HG03095 (cell line): ENCODE results near the gene ZNF582.
"Not testable (repeated sequence)": the region's sequence is repeated elsewhere in the genome, so short reads cannot be mapped to it uniquely, and the experiment has no call there.

Experiments
- ATAC-seq: cut with Tn5 transposase; IDR thresholded peaks from one replicate; pipeline ENCODE4 v1.9.1; 2021; ENCODE audit warnings: moderate library complexity; ENCODE audit not compliant: unreplicated experiment

The ZNF582 gene

DNA sequence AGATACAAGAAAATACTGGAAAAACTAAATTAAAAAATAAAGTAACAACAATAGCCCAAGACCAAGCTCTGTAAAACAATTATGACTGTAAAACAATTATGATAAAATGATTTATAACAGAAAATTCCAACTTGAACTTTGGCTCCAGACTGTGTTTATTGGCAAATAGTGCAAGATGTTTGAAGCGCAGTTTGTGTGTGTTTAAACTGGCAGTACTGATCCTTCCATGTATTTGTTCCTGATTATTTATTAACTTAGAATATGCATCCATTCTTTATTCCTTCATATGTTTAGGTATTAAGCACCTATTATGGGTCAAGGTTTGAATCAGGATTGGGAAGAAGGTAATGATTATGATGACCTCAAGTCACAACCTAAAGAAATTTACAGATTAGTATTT, 37.8 kb downstream of the ZNF582 start:
- no peak for ATAC-seq

DNA sequence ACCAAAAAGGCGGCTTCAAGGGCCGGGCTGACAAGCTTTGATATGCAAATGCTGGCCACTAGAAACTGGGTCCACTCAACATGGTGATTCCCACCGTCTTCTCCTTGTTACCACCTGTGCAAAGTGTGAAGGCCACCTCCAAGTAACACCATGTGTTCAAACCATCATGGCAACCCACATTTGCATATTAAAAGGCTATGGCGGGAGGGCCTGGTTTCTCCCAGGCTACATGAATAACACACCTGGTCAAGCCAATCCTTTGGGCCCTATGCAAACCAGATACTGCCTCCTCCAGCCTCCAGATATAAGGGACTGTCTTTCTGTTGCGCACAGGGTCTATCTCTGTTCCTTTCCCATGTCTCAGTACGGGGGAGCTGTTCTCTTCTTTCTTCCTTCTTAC, 42.1 kb downstream of the ZNF582 start:
- ATAC-seq: no peak

DNA sequence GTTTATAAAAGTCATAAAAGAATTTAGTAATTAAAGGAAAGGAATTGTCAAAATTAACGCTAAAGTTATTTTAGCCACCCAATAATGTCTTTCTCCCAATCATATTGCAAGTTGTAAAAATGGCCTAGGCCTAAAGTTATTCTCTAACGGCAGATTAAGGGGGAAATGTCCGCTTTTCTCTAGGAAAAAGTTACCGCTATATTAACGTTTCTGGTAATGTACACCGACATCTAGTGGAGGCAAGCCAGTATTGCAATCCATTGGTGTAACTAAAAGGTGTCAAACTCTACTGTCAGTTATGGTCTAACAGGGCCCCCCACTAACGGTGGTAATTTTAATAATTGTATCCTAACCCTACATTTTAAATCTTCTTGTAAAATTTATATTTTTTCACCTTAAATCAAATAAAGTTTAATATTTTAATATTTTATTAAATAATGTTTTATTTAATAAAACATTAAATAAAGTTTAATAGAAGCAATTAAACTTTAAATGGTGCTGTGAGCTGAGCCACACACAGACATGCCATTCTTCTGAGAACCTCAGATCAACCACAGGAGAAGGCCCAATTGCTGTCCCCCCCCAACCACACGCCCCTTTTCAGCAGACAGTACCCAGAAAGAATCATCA, 42.8 kb downstream of the ZNF582 start:
- no peak for ATAC-seq

DNA sequence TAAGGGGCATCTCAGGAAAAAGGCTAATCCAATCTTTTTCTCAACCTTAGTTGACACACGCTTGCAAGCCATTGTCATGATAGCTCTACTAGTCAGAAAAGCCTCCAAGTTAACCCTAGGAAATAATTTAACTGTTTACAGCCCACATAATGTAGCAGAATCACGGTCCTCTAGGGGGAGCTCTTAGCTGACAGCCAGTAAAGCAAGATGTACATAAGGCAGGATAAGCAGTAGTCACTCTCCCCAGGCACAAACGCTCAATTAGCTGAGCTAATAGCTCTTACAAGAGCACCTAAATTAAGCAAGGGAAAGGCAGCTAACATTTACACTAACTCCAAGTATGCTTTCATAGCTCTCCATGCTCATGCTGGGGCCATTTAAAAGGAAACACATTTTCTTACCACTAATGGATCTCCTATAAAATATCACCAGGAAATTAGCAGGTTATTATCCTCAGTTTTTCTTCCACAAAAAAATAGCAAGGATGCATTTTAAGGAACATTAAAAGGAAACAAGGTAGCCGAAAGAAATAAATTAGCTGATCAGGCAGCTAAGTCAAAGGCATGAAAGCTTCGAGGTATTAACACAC, 45.0 kb downstream of the ZNF582 start:
- ATAC-seq: no peak

DNA sequence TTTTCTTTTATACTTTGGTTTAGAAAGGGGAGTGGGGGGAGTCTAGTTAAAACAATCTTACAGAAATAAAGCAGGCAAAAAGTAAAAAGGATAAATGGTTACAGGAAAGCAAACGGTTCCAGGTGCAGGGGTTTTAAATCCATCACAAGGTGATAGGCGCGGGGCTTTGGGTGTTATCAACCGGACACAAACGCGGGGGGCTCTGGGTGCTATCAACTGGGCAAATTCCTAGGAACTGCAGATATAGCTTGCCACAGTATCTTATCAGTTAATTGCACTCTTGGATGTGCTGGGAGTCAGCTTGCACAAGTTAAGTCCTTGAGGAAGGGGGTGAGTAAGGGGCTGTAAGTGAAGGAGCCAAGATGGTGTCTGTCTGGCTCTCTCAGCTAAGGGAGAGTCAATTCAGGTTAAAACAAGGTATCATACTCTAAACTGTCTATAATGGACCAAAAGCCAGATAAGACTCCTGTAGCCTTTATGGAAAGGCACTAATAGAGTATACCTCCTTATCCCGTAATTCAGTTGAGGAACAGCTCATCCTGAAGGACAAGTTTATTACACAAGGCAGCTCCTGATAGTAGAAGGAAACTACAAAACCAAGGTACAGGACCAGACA, 46.1 kb downstream of the ZNF582 start:
- no peak for ATAC-seq

DNA sequence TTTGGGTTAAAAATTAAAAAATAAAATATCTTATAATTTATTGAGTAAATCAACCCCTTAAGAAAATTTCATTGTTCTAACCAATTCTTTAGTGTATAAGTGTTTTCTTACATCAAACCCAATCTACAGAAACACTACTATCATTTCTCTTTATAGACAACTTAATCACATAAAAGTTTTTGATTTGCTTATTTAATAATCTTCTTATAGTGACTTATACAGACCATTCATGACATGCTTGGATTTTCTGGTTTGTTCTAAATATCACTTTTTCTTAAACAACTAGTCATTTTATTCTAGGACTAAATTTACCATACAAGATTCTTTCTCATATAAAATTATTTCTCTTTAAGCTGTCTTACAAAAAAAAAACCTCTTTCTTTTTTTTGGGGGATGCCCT, 51.4 kb downstream of the ZNF582 start:
- no peak for ATAC-seq

DNA sequence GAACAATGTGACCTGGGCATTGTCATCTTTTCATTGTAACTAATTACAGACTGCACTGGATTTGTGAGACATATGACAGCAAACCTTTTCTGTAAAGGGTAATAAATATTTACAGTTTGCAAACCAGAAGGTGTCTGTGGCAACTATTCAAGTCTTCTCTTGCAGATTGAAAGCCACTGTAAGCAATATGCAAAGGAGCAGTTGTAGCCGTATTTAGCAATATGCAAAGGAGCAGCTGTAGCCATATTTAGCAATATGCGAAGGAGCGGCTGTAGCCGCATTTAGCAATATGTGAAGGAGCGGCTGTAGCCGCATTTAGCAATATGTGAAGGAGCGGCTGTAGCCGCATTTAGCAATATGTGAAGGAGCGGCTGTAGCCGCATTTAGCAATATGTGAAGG, 54.3 kb downstream of the ZNF582 start:
- ATAC-seq: not testable (repeated sequence)

DNA sequence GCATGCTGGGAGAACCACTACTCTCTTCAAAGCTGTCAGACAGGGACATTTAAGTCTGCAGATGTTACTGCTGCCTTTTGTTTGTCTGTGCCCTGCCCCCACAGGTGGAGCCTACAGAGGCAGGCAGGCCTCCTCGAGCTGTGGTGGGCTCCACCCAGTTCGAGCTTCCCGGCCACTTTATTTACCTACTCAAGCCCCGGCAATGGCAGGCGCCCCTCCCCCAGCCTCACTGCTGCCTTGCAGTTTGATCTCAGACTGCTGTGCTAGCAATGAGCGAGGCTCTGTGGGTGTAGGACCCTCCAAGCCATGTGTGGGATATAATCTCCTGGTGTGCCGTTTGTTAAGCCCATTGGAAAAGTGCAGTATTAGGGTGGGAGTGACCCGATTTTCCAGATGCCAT, 56.3 kb downstream of the ZNF582 start:
- ATAC-seq: not testable (repeated sequence)

DNA sequence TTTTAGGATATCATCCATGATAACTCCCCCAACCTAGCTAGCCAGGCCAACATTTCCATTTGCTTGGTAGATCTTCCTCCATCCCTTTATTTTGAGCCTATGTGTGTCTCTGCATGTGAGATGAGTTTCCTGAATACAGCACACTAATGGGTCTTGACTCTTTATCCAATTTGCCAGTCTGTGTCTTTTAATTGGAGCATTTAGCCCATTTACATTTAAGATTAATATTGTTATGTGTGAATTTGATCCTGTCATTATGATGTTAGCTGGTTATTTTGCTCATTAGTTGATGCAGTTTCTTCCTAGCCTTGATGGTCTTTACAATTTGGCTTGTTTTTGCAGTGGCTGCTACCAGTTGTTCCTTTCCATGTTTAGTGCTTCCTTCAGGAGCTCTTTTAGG, 58.0 kb downstream of the ZNF582 start:
- not testable (repeated sequence) for ATAC-seq

DNA sequence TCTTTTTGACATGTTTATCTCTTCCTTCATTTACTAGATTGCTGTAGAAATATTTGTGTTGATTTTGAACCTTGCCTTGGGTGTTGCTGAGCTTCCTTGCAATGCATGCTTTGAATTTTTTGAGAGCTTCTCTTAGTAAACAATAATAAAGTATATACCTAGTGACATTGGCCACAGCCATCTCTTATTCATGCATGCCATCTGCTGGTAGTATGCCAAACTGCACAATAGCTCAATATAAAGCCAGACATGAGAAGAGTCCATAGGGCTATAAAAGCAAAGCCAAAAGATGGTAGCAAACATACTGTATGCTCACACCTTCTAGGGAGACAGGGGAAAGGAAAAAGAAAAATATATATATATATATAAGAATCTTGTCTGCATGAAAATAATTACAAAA, 59.8 kb downstream of the ZNF582 start:
- no peak for ATAC-seq
